Measurements from ENCODE around the gene ADPRS. TPM values are rescaled to one million over a fixed set of nuclear protein-coding genes. Genes with fewer than 3 reads are reported as not detected.

The ADPRS gene
- total and polyA plus RNA-seq, 2 experiments from 2014 or later, result 22.6 to 46.6 TPM

GRCh38 chr1:36125129-36125991 lies 36.7 kb downstream of the ADPRS start, which contains the start of gene COL8A2 (continued):
- TF ChIP-seq, protein P1, sequence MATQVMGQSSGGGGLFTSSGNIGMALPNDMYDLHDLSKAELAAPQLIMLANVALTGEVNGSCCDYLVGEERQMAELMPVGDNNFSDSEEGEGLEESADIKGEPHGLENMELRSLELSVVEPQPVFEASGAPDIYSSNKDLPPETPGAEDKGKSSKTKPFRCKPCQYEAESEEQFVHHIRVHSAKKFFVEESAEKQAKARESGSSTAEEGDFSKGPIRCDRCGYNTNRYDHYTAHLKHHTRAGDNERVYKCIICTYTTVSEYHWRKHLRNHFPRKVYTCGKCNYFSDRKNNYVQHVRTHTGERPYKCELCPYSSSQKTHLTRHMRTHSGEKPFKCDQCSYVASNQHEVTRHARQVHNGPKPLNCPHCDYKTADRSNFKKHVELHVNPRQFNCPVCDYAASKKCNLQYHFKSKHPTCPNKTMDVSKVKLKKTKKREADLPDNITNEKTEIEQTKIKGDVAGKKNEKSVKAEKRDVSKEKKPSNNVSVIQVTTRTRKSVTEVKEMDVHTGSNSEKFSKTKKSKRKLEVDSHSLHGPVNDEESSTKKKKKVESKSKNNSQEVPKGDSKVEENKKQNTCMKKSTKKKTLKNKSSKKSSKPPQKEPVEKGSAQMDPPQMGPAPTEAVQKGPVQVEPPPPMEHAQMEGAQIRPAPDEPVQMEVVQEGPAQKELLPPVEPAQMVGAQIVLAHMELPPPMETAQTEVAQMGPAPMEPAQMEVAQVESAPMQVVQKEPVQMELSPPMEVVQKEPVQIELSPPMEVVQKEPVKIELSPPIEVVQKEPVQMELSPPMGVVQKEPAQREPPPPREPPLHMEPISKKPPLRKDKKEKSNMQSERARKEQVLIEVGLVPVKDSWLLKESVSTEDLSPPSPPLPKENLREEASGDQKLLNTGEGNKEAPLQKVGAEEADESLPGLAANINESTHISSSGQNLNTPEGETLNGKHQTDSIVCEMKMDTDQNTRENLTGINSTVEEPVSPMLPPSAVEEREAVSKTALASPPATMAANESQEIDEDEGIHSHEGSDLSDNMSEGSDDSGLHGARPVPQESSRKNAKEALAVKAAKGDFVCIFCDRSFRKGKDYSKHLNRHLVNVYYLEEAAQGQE (IDR thresholded peaks at IDR 0.05; ENCODE audit: unreplicated experiment), result no peak
- TF ChIP-seq ETS1 (IDR thresholded peaks at IDR 0.05) (no peak), NANOG (IDR thresholded peaks at IDR 0.05; ENCODE audit: borderline replicate concordance) (no peak), EZH2phosphoT487 (IDR thresholded peaks at IDR 0.05; ENCODE audit: unreplicated experiment) (no peak)

- Histone ChIP-seq H3F3A (replicated peaks; ENCODE audit: low read depth) (no peaks in the 10 kb centered on the region), H3K4me2 (peak overlapping the region; percentile 76), H3K36me3 (ENCODE audit: insufficient read depth) (no peaks in the 10 kb centered on the region), H3K4me3 (peak overlapping the region; percentile 59), H3K27ac (ENCODE audit: low read depth) (no peak overlapping the region), H3K9me2 (ENCODE audit: insufficient read depth) (no peaks in the 10 kb centered on the region), H2AFZ (peak overlapping the region; percentile 94), H3K79me2 (replicated peaks; ENCODE audit: insufficient read depth) (no peaks in the 10 kb centered on the region), H4K20me1 (replicated peaks; ENCODE audit: insufficient read depth) (no peaks in the 10 kb centered on the region), H3K4me1 (ENCODE audit: insufficient read depth) (peaks cover 6% of the 10 kb centered on the region; the same call in 1 of the 2 replicates), H3K27me3 (ENCODE audit: insufficient read depth) (peaks cover 41% of the 10 kb centered on the region)
- Mint-ChIP-seq H3K36me3 (ENCODE audit: low read depth) (no peaks in the 10 kb centered on the region), H3K4me3 (peak overlapping the region; percentile 67), H3K4me1 (peaks cover 10% of the 10 kb centered on the region), H3K27me3 (ENCODE audit: insufficient read depth, low read depth, poor library complexity) (peaks cover 51% of the 10 kb centered on the region), H3K9me3 (no peaks in the 10 kb centered on the region), H3K27ac (no peak overlapping the region)
- DNase-seq (ENCODE audit: low spot score), result peak; percentile 18
- no peak for TF ChIP-seq ETS1 (IDR thresholded peaks at IDR 0.05)
- no peak for TF ChIP-seq EZH2 (IDR thresholded peaks at IDR 0.05; ENCODE audit: low read depth, unreplicated experiment)
- no peak; the same call in 1 of the 3 replicates for ATAC-seq
These were observed 37.5 kb downstream of the ADPRS start for GRCh38 chr1:36126005-36126716.

Data from GM23338 (cell line).